Measurements from ENCODE around the gene ANKHD1. TPM values are rescaled to one million over a fixed set of nuclear protein-coding genes. Genes with fewer than 3 reads are reported as not detected.
"Not testable (repeated sequence)": the region's sequence is repeated elsewhere in the genome, so short reads cannot be mapped to it uniquely, and the experiment has no call there.

ANKHD1 gene
- total RNA-seq, 2 experiments from 2014 or later = 99.3 to 103 TPM

DNA sequence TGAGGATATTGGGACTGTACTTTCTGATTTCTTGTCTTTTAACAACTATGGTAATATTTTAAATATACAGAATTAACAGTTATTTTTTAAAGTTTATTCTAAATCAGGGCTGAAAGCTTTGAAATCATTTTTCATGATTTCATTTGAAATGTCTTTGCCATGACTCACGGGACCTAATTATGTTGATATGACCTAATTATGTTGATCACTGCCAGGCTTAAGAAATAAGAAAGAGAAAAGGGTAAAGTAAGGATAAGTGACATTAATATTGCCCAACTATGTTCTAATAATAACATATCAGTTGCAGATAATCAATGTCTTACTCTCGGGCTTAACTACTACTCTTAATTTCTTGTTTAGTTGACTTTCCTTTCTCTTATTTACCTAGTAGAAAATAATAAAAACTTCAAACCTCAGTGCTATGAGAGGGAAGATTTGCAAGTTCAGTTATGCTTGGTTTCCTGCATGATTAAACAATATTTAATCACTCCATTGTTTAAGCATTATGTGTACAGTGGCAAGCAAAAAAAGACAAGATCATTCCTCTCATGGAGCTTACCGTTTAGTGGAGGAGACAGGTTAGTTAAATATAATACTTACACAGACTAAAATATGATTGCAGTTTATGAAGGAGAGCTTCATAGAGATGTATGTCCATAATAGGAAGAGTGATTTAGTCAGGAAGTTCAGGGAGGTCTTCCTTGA is 78.8 kb downstream of the ANKHD1 start:
- POLR2A ChIA-PET = no interaction called here
- H3K4me3 Mint-ChIP-seq = no peak overlapping the region
- no peaks in the 10 kb centered on the region for H3K9me3 Mint-ChIP-seq
- CTCF ChIA-PET = no interaction called here
- H3K27me3 Mint-ChIP-seq = no peaks in the 10 kb centered on the region
- ATAC-seq (no peak), DNase-seq (no peak)
- TF ChIP-seq CTCF (IDR thresholded peaks at IDR 0.05) = no peak
- H3K4me1 Mint-ChIP-seq (ENCODE audit: low read depth) = peaks cover 4% of the 10 kb centered on the region
- peak overlapping the region; percentile 60 for H3K27ac Mint-ChIP-seq
- intact Hi-C loops (cut with micrococcal nuclease) = no loop called here
- H3K36me3 Mint-ChIP-seq (ENCODE audit: low read depth) = peaks cover 7% of the 10 kb centered on the region

GRCh38 chr5:140481758-140482157 is 80.1 kb downstream of the ANKHD1 start:
- POLR2A ChIA-PET = no interaction called here
- Mint-ChIP-seq H3K4me3 (no peak overlapping the region), H3K27ac (no peak overlapping the region), H3K27me3 (no peaks in the 10 kb centered on the region), H3K36me3 (ENCODE audit: low read depth) (peaks cover 9% of the 10 kb centered on the region), H3K4me1 (ENCODE audit: low read depth) (peaks cover 4% of the 10 kb centered on the region), H3K9me3 (no peaks in the 10 kb centered on the region)
- no peak for TF ChIP-seq CTCF (IDR thresholded peaks at IDR 0.05)
- intact Hi-C loops (cut with micrococcal nuclease) = no loop called here
- ATAC-seq = no peak
- CTCF ChIA-PET = no interaction called here
- DNase-seq = no peak

- H3K27me3 Mint-ChIP-seq = no peaks in the 10 kb centered on the region
- POLR2A ChIA-PET = interaction anchor here (0.7 kb wide), 1 partner anchor 11 kb away, joined by 3 read pairs; no protein-coding TSS in a partner anchor
- TF ChIP-seq CTCF (IDR thresholded peaks at IDR 0.05) = no peak
Measured at GRCh38 chr5:140483055-140483454, 81.4 kb downstream of the ANKHD1 start.

GRCh38 chr5:140488141-140488540 is 86.5 kb downstream of the ANKHD1 start:
- CTCF ChIA-PET = interaction anchor here (0.7 to 1.0 kb wide), 2 partner anchors 69 to 116 kb away, joined by 3 to 7 read pairs; no protein-coding TSS in a partner anchor
- peaks cover 18% of the 10 kb centered on the region for H3K36me3 Mint-ChIP-seq (ENCODE audit: low read depth)
- POLR2A ChIA-PET; DNase-seq; intact Hi-C loops (cut with micrococcal nuclease); ATAC-seq; H3K27me3 Mint-ChIP-seq; H3K4me1 Mint-ChIP-seq (ENCODE audit: low read depth); H3K27ac Mint-ChIP-seq; H3K4me3 Mint-ChIP-seq; H3K9me3 Mint-ChIP-seq: not testable (repeated sequence)

More at GRCh38 chr5:140483055-140483454, 81.4 kb downstream of the ANKHD1 start:
- CTCF ChIA-PET = no interaction called here
- no peak overlapping the region for H3K4me3 Mint-ChIP-seq
- peaks cover 4% of the 10 kb centered on the region for H3K4me1 Mint-ChIP-seq (ENCODE audit: low read depth)
- peaks cover 12% of the 10 kb centered on the region for H3K36me3 Mint-ChIP-seq (ENCODE audit: low read depth)
- H3K9me3 Mint-ChIP-seq = no peaks in the 10 kb centered on the region
- H3K27ac Mint-ChIP-seq = no peak overlapping the region
- no peak for ATAC-seq
- intact Hi-C loops (cut with micrococcal nuclease) = no loop called here
- no peak for DNase-seq

DNA sequence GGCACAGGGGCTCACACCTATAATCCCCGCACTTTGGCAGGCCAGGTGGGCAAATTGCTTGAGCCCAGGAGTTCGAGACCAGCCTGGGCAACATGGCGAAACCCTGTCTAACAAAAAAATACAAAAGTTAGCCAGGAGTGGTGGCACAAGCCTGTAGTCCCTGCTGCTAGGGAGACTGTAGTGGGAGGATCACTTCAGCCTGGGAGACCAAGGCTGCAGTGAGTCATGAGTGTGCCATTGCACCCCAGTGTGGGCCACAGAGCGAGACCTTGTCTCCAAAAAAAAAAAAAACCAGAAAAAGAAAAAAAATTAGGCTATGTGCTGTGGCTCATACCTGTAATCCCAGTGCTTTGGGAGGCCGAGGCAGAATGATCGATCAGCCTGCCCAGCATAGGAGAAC is 87.3 kb downstream of the ANKHD1 start:
- TF ChIP-seq CTCF (IDR thresholded peaks at IDR 0.05) = no peak
- POLR2A ChIA-PET = interaction anchor here (0.6 kb wide), 1 partner anchor 306 kb away, joined by 3 read pairs; no protein-coding TSS in a partner anchor
- no peak for ATAC-seq
- no peaks in the 10 kb centered on the region for H3K27me3 Mint-ChIP-seq
- CTCF ChIA-PET = no interaction called here
- DNase-seq = no peak
- H3K36me3 Mint-ChIP-seq (ENCODE audit: low read depth) = peaks cover 18% of the 10 kb centered on the region
- no peak overlapping the region for H3K4me3 Mint-ChIP-seq
- intact Hi-C loops (cut with micrococcal nuclease) = no loop called here
- no peaks in the 10 kb centered on the region for H3K4me1 Mint-ChIP-seq (ENCODE audit: low read depth)
- H3K9me3 Mint-ChIP-seq = no peaks in the 10 kb centered on the region
- H3K27ac Mint-ChIP-seq = no peak overlapping the region
